Breast epithelium (tissue), 3 donors: ENCODE data around the gene LGALSL.

Experiments used
- POLR2A ChIP-seq: fragments of 450-650 bp; IDR thresholded peaks from one replicate; pipeline ENCODE4 v1.6.1; 2016; ENCODE audit warnings: antibody characterized with exemption, mild to moderate bottlenecking, moderate library complexity
- POLR2AphosphoS5 ChIP-seq, 3 donors: sonication (generic); formaldehyde crosslinking; IDR thresholded peaks; one replicate each; pipeline ENCODE4 v1.6.1; 2017; ENCODE audit warnings: antibody characterized with exemption in 3 of 3
- TF ChIP-seq, protein P1 (sequence below), 3 donors: fragments of 450-650 bp; IDR thresholded peaks; one replicate each; pipeline ENCODE4 v1.5.1; 2016 to 2017; ENCODE audit warnings: antibody characterized with exemption in 3 of 3, mild to moderate bottlenecking in 3 of 3, moderate library complexity in 3 of 3

GRCh38 chr2:64482765-64483504 is 29.0 kb downstream of the LGALSL start:
- TF ChIP-seq, protein P1, sequence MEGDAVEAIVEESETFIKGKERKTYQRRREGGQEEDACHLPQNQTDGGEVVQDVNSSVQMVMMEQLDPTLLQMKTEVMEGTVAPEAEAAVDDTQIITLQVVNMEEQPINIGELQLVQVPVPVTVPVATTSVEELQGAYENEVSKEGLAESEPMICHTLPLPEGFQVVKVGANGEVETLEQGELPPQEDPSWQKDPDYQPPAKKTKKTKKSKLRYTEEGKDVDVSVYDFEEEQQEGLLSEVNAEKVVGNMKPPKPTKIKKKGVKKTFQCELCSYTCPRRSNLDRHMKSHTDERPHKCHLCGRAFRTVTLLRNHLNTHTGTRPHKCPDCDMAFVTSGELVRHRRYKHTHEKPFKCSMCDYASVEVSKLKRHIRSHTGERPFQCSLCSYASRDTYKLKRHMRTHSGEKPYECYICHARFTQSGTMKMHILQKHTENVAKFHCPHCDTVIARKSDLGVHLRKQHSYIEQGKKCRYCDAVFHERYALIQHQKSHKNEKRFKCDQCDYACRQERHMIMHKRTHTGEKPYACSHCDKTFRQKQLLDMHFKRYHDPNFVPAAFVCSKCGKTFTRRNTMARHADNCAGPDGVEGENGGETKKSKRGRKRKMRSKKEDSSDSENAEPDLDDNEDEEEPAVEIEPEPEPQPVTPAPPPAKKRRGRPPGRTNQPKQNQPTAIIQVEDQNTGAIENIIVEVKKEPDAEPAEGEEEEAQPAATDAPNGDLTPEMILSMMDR (IDR thresholded peaks at IDR 0.05) = no peak
- TF ChIP-seq POLR2AphosphoS5 (IDR thresholded peaks at IDR 0.05) (peak in 1 of 3 donors; percentile 33), POLR2A (no peak)
